Nephron progenitor cell (in vitro differentiated cells): ENCODE results near the gene GLE1.

Experiments used
- DNase-seq: peaks from one replicate; pipeline ENCODE4 v3.0.0; 2021
- H3K27ac Mint-ChIP-seq: 2 replicates; pipeline ENCODE4 v1.8.0; 2021; ENCODE audit warnings: mild to moderate bottlenecking, moderate library complexity, mixed read lengths
- H3K27me3 Mint-ChIP-seq: 2 replicates; pipeline ENCODE4 v1.8.0; 2021; ENCODE audit warnings: mild to moderate bottlenecking, low read depth, mixed read lengths; ENCODE audit not compliant: poor library complexity
- H3K36me3 Mint-ChIP-seq: 2 replicates; pipeline ENCODE4 v1.8.0; 2021; ENCODE audit warnings: low read depth, mixed read lengths
- H3K4me1 Mint-ChIP-seq: 2 replicates; pipeline ENCODE4 v1.8.0; 2021; ENCODE audit warnings: mixed read lengths
- H3K4me3 Mint-ChIP-seq: 2 replicates; pipeline ENCODE4 v1.8.0; 2021; ENCODE audit warnings: mild to moderate bottlenecking, moderate library complexity, mixed read lengths
- H3K9me3 Mint-ChIP-seq: 2 replicates; pipeline ENCODE4 v1.8.0; 2021; ENCODE audit warnings: mild to moderate bottlenecking, moderate library complexity, mixed read lengths
- CTCF ChIP-seq: fragments of 200-600 bp; sonication (generic); IDR thresholded peaks from 2 replicates; pipeline ENCODE4 v1.5.0; 2021; ENCODE audit warnings: antibody characterized with exemption

GLE1 gene

GRCh38 chr9:128550770-128551656 lies 46.5 kb downstream of the GLE1 start:
- DNase-seq, result peak; percentile 45
- Mint-ChIP-seq H3K4me1 (peaks cover 37% of the 10 kb centered on the region), H3K27ac (peak overlapping the region; percentile 86), H3K4me3 (peak overlapping the region; percentile 91), H3K27me3 (no peaks in the 10 kb centered on the region), H3K9me3 (no peaks in the 10 kb centered on the region), H3K36me3 (no peaks in the 10 kb centered on the region)
- no peak for TF ChIP-seq CTCF

GRCh38 chr9:128551657-128552152 lies 47.2 kb downstream of the GLE1 start:
- Mint-ChIP-seq H3K9me3 (no peaks in the 10 kb centered on the region), H3K36me3 (no peaks in the 10 kb centered on the region), H3K27me3 (no peaks in the 10 kb centered on the region), H3K4me3 (peak overlapping the region; percentile 91), H3K4me1 (peaks cover 39% of the 10 kb centered on the region), H3K27ac (peak overlapping the region; percentile 86)
- no peak for DNase-seq
- TF ChIP-seq CTCF, result no peak

GRCh38 chr9:128552153-128552743 lies 47.7 kb downstream of the GLE1 start, which contains the start of gene SPTAN1:
Gene SPTAN1 (plus strand): TSS chr9:128552587. CDS start chr9:128566741, 14,154 bp downstream.
- TF ChIP-seq CTCF, result no peak
- DNase-seq, result peak; percentile 96
- peak within 1 kb of the TSS; percentile 86 for H3K27ac Mint-ChIP-seq
- peaks cover 44% of the 10 kb centered on the region for H3K4me1 Mint-ChIP-seq
- peaks cover 2% of the 10 kb centered on the region for H3K36me3 Mint-ChIP-seq
- H3K9me3 Mint-ChIP-seq, result no peaks in the 10 kb centered on the region
- peak within 1 kb of the TSS; percentile 91 for H3K4me3 Mint-ChIP-seq
- H3K27me3 Mint-ChIP-seq, result no peaks in the 10 kb centered on the region

GRCh38 chr9:128552744-128553440 lies 48.4 kb downstream of the GLE1 start:
- Mint-ChIP-seq H3K36me3 (peaks cover 5% of the 10 kb centered on the region), H3K4me3 (no peak overlapping the region), H3K27me3 (no peaks in the 10 kb centered on the region), H3K4me1 (peaks cover 46% of the 10 kb centered on the region), H3K27ac (no peak overlapping the region), H3K9me3 (no peaks in the 10 kb centered on the region)
- peak; percentile 85 for DNase-seq
- no peak for TF ChIP-seq CTCF

- TF ChIP-seq CTCF, result no peak
- Mint-ChIP-seq H3K36me3 (peaks cover 10% of the 10 kb centered on the region), H3K27ac (no peak overlapping the region), H3K9me3 (no peaks in the 10 kb centered on the region), H3K4me1 (peaks cover 49% of the 10 kb centered on the region), H3K27me3 (no peaks in the 10 kb centered on the region), H3K4me3 (no peak overlapping the region)
- DNase-seq, result no peak
Measured at GRCh38 chr9:128553728-128554127, 49.2 kb downstream of the GLE1 start.
